Measurements from ENCODE around the gene SLC1A2.

GRCh38 chr11:35317253-35317652 is 102.1 kb downstream of the SLC1A2 start:
- no peak for TF ChIP-seq POLR2AphosphoS5 (IDR thresholded peaks at IDR 0.05)
- TF ChIP-seq, protein P1, sequence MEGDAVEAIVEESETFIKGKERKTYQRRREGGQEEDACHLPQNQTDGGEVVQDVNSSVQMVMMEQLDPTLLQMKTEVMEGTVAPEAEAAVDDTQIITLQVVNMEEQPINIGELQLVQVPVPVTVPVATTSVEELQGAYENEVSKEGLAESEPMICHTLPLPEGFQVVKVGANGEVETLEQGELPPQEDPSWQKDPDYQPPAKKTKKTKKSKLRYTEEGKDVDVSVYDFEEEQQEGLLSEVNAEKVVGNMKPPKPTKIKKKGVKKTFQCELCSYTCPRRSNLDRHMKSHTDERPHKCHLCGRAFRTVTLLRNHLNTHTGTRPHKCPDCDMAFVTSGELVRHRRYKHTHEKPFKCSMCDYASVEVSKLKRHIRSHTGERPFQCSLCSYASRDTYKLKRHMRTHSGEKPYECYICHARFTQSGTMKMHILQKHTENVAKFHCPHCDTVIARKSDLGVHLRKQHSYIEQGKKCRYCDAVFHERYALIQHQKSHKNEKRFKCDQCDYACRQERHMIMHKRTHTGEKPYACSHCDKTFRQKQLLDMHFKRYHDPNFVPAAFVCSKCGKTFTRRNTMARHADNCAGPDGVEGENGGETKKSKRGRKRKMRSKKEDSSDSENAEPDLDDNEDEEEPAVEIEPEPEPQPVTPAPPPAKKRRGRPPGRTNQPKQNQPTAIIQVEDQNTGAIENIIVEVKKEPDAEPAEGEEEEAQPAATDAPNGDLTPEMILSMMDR (IDR thresholded peaks at IDR 0.05): no peak
